Measurements from ENCODE around the gene MAML3.

MAML3 gene

GRCh38 chr4:139669335-139669734, 484.6 kb downstream of the MAML3 start:
- no peak for DNase-seq

DNA sequence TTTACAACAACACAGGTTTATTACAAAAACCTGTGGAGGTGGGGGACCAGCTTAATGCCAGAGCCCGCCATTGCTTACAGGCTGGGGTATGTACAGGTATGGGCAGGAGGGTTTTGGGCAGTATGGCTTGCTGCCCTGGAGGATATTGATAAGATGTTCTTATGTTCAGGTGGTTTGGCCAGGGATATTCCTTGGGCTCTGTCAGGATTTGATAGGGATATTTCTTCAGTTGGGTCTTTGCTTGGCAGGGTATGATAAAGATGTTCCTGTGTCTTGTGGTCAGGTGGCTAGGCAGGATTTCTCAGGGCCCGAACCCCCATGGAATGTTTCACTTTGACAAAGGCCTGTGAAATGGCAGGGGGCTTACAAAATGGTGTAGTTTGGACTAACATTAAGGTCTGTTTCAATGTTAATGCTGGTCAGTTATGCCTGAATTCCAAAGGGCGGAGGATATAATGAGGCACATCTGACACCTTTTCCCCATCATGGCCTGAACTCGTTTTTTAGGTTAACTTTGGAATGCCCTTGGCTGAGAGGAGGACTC, 485.3 kb downstream of the MAML3 start:
- no peak for DNase-seq

GRCh38 chr4:139668036-139668435, 485.9 kb downstream of the MAML3 start:
- DNase-seq = no peak

Data from CD4-positive, alpha-beta T cell treated with Interleukin-1 beta for 1 hour (primary cell).